ENCODE measurements around the gene LILRA6. TPM values are rescaled to one million over a fixed set of nuclear protein-coding genes. Genes with fewer than 3 reads are reported as not detected.

Gene LILRA6
- total and polyA plus RNA-seq, 2 of the 13 experiments (the other 11 are each of a cell fraction or from before 2014, with no cell fraction given) = not detected

DNA sequence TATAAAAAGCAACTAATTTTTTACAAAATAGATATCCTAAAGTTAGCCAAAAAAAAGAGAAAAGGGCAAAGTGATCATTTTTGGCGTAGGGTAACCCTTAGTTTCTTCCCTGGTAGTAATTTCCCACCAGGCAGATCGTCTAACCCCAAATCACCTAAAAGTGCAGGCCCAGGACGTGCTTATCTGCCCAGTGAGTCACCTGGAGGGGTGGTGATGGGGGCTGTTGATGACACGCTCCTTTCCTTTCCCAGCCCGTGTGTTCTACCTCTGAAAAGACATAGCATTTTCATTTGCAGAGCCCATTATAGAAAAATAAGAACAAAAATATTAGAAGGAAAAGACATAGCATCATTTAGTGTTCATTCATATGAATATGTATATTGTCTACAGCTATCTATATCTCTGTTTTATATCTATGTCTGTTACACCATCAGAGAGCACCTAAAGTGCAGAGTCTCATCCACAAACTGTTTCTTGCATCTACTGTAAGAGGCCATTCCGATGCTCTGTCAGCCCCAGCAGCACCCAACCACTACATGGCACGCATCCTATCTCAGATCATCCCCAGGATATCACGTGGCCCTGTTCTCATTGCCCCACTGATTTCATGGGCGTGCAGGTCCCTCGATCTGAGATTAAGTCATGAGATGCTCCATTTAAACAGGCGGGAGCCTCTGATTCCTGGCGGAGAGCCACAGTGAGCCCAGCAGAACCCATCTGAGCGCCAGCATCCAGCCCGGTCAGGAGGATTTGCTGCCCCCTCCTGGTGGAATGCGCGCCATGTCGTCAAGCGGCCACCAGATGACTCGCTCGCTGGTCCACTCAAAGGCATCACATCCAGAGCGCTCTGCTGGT, 11.3 kb downstream of the LILRA6 start (continued):
- TF ChIP-seq HOXA3 (CRISPR knock-in tag; IDR thresholded peaks at IDR 0.05) = 0 out of 2 replicates have a peak, but pooled peaks have one; percentile 27
- TF ChIP-seq, protein P1, sequence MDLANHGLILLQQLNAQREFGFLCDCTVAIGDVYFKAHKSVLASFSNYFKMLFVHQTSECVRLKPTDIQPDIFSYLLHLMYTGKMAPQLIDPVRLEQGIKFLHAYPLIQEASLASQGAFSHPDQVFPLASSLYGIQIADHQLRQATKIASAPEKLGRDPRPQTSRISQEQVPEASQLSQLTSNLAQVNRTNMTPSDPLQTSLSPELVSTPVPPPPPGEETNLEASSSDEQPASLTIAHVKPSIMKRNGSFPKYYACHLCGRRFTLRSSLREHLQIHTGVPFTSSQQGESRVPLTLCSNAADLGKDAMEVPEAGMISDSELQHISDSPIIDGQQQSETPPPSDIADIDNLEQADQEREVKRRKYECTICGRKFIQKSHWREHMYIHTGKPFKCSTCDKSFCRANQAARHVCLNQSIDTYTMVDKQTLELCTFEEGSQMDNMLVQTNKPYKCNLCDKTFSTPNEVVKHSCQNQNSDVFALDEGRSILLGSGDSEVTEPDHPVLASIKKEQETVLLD (CRISPR knock-in tag; IDR thresholded peaks at IDR 0.05; ENCODE audit: low read depth) = no peak
- 0 out of 2 replicates have a peak, but pooled peaks have one; percentile 41 for TF ChIP-seq ZNF333 (CRISPR knock-in tag; IDR thresholded peaks at IDR 0.05; ENCODE audit: borderline replicate concordance)
- no peak for TF ChIP-seq ZNF329 (CRISPR knock-in tag; IDR thresholded peaks at IDR 0.05; ENCODE audit: low read depth)
- TF ChIP-seq, protein P2, sequence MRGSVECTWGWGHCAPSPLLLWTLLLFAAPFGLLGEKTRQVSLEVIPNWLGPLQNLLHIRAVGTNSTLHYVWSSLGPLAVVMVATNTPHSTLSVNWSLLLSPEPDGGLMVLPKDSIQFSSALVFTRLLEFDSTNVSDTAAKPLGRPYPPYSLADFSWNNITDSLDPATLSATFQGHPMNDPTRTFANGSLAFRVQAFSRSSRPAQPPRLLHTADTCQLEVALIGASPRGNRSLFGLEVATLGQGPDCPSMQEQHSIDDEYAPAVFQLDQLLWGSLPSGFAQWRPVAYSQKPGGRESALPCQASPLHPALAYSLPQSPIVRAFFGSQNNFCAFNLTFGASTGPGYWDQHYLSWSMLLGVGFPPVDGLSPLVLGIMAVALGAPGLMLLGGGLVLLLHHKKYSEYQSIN (CRISPR knock-in tag; IDR thresholded peaks at IDR 0.05; ENCODE audit: borderline replicate concordance) = no peak
- no peak for TF ChIP-seq NR2F1 (CRISPR knock-in tag; IDR thresholded peaks at IDR 0.05)
- no peak for TF ChIP-seq HNRNPLL (IDR thresholded peaks at IDR 0.05; ENCODE audit: low read depth, low read length, poor library complexity, severe bottlenecking)
- TF ChIP-seq DPF2 (CRISPR knock-in tag; IDR thresholded peaks at IDR 0.05; ENCODE audit: borderline replicate concordance, low read depth) = no peak
- TF ChIP-seq, protein P3, sequence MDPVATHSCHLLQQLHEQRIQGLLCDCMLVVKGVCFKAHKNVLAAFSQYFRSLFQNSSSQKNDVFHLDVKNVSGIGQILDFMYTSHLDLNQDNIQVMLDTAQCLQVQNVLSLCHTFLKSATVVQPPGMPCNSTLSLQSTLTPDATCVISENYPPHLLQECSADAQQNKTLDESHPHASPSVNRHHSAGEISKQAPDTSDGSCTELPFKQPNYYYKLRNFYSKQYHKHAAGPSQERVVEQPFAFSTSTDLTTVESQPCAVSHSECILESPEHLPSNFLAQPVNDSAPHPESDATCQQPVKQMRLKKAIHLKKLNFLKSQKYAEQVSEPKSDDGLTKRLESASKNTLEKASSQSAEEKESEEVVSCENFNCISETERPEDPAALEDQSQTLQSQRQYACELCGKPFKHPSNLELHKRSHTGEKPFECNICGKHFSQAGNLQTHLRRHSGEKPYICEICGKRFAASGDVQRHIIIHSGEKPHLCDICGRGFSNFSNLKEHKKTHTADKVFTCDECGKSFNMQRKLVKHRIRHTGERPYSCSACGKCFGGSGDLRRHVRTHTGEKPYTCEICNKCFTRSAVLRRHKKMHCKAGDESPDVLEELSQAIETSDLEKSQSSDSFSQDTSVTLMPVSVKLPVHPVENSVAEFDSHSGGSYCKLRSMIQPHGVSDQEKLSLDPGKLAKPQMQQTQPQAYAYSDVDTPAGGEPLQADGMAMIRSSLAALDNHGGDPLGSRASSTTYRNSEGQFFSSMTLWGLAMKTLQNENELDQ (CRISPR knock-in tag; IDR thresholded peaks at IDR 0.05; ENCODE audit: borderline replicate concordance) = no peak
- TF ChIP-seq ZNF547 (CRISPR knock-in tag; IDR thresholded peaks at IDR 0.05) = no peak; the same call in 1 of the 2 replicates
- TF ChIP-seq ARNTL (CRISPR knock-in tag; IDR thresholded peaks at IDR 0.05) = no peak
- no peak for TF ChIP-seq ATM (IDR thresholded peaks at IDR 0.05; ENCODE audit: borderline replicate concordance)
- no peak for TF ChIP-seq ZNF564 (CRISPR knock-in tag; IDR thresholded peaks at IDR 0.05)
- TF ChIP-seq ZNF180 (CRISPR knock-in tag; IDR thresholded peaks at IDR 0.05; ENCODE audit: borderline replicate concordance, low read depth) = no peak
- TF ChIP-seq, protein P4, sequence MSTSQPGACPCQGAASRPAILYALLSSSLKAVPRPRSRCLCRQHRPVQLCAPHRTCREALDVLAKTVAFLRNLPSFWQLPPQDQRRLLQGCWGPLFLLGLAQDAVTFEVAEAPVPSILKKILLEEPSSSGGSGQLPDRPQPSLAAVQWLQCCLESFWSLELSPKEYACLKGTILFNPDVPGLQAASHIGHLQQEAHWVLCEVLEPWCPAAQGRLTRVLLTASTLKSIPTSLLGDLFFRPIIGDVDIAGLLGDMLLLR (CRISPR knock-in tag; IDR thresholded peaks at IDR 0.05) = no peak
- TF ChIP-seq, protein P5, sequence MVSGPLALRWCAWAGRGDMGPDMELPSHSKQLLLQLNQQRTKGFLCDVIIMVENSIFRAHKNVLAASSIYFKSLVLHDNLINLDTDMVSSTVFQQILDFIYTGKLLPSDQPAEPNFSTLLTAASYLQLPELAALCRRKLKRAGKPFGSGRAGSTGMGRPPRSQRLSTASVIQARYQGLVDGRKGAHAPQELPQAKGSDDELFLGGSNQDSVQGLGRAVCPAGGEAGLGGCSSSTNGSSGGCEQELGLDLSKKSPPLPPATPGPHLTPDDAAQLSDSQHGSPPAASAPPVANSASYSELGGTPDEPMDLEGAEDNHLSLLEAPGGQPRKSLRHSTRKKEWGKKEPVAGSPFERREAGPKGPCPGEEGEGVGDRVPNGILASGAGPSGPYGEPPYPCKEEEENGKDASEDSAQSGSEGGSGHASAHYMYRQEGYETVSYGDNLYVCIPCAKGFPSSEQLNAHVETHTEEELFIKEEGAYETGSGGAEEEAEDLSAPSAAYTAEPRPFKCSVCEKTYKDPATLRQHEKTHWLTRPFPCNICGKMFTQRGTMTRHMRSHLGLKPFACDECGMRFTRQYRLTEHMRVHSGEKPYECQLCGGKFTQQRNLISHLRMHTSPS (CRISPR knock-in tag; IDR thresholded peaks at IDR 0.05; ENCODE audit: low read depth) = no peak
- TF ChIP-seq ZNF101 (CRISPR knock-in tag; IDR thresholded peaks at IDR 0.05; ENCODE audit: borderline replicate concordance, low read depth) = no peak
- TF ChIP-seq GTF3A (CRISPR knock-in tag; conservative IDR thresholded peaks at IDR 0.05) = no peak

All from HepG2 (cell line).